Activated naive CD8-positive, alpha-beta T cell treated with anti-CD3 and anti-CD28 coated beads, Interleukin-2, amount 10 ng/mL, durations not matched to agents 7 days and 5 days (primary cell): ENCODE measurements around the gene SPDYE6. TPM values are rescaled to one million over a fixed set of nuclear protein-coding genes. Genes with fewer than 3 reads are reported as not detected.
"Not testable (repeated sequence)": the region's sequence is repeated elsewhere in the genome, so short reads cannot be mapped to it uniquely, and the experiment has no call there.

Experiments used
- ATAC-seq: fragments of 150-1000 bp; cut with Tn5 transposase; one replicate; pipeline ENCODE4 v1.10.0; 2021; ENCODE audit warnings: low read depth, moderate library complexity
- POLR2A ChIA-PET: fragments of 350-600 bp; sonication (Branson Sonifier 250); formaldehyde crosslinking; loops from one replicate; lab custom pipeline; 2021; ENCODE audit warnings: antibody characterized with exemption; lab: Charles Lee
- DNase-seq: peaks from one replicate; pipeline ENCODE4 v3.0.0; 2021
- H3K27ac Mint-ChIP-seq: one replicate; pipeline ENCODE4 v1.8.0; 2022; ENCODE audit warnings: mild to moderate bottlenecking, mixed read lengths
- H3K27me3 Mint-ChIP-seq: one replicate; pipeline ENCODE4 v1.8.0; 2022; ENCODE audit warnings: mild to moderate bottlenecking, moderate library complexity, mixed read lengths
- H3K36me3 Mint-ChIP-seq: one replicate; pipeline ENCODE4 v1.8.0; 2021; ENCODE audit warnings: mild to moderate bottlenecking, mixed read lengths
- H3K4me1 Mint-ChIP-seq: one replicate; pipeline ENCODE4 v1.8.0; 2021; ENCODE audit warnings: mixed read lengths
- H3K4me3 Mint-ChIP-seq: one replicate; pipeline ENCODE4 v1.8.0; 2022; ENCODE audit warnings: mild to moderate bottlenecking, moderate library complexity, mixed read lengths
- H3K9me3 Mint-ChIP-seq: one replicate; pipeline ENCODE4 v1.8.0; 2021; ENCODE audit warnings: mixed read lengths
- microRNA-seq: library from miRNA; unstranded; fragments of <30 nt; microRNA quantifications from one replicate; pipeline ENCODE4 v1.2.0, GENCODE V29; 2022
- total RNA-seq, 2 experiments: library from RNA; stranded (reverse); gene quantifications; one replicate each; pipeline ENCODE4 v1.2.3, GENCODE V29; 2021

SPDYE6 gene
- total RNA-seq, 2 experiments from 2014 or later = not detected

- not testable (repeated sequence) for H3K4me3 Mint-ChIP-seq, H3K36me3 Mint-ChIP-seq
These were observed 54.9 kb downstream of the SPDYE6 start for GRCh38 chr7:102301367-102301766.

GRCh38 chr7:102300643-102301221, 55.5 kb downstream of the SPDYE6 start:
- Mint-ChIP-seq H3K27me3 (no peaks in the 10 kb centered on the region), H3K4me1 (peaks cover 2% of the 10 kb centered on the region), H3K27ac (no peak overlapping the region), H3K4me3 (no peak overlapping the region), H3K9me3 (no peaks in the 10 kb centered on the region), H3K36me3 (no peaks in the 10 kb centered on the region)
- POLR2A ChIA-PET = no interaction called here
- DNase-seq = no peak
- no peak for ATAC-seq

More at GRCh38 chr7:102301367-102301766, 54.9 kb downstream of the SPDYE6 start:
- ATAC-seq, DNase-seq, H3K27ac Mint-ChIP-seq, H3K27me3 Mint-ChIP-seq, POLR2A ChIA-PET, H3K9me3 Mint-ChIP-seq, H3K4me1 Mint-ChIP-seq: not testable (repeated sequence)

GRCh38 chr7:102297487-102298218, 58.6 kb downstream of the SPDYE6 start:
- Mint-ChIP-seq H3K27ac (no peak overlapping the region), H3K4me3 (no peak overlapping the region), H3K27me3 (no peaks in the 10 kb centered on the region), H3K9me3 (no peaks in the 10 kb centered on the region), H3K4me1 (no peaks in the 10 kb centered on the region), H3K36me3 (no peaks in the 10 kb centered on the region)
- no peak for DNase-seq
- POLR2A ChIA-PET = no interaction called here
- ATAC-seq = no peak

- Mint-ChIP-seq H3K9me3 (no peaks in the 10 kb centered on the region), H3K27ac (no peak overlapping the region), H3K36me3 (no peaks in the 10 kb centered on the region), H3K4me3 (no peak overlapping the region), H3K4me1 (peaks cover 5% of the 10 kb centered on the region), H3K27me3 (no peaks in the 10 kb centered on the region)
- POLR2A ChIA-PET = no interaction called here
- DNase-seq = no peak
- ATAC-seq = no peak
These were observed 59.7 kb downstream of the SPDYE6 start for GRCh38 chr7:102296514-102296913.

- Mint-ChIP-seq H3K27ac (no peak overlapping the region), H3K36me3 (no peaks in the 10 kb centered on the region), H3K27me3 (no peaks in the 10 kb centered on the region), H3K9me3 (no peaks in the 10 kb centered on the region), H3K4me1 (peaks cover 8% of the 10 kb centered on the region), H3K4me3 (no peak overlapping the region)
- POLR2A ChIA-PET = no interaction called here
- ATAC-seq (no peak), DNase-seq (no peak)
These were observed 60.1 kb downstream of the SPDYE6 start for GRCh38 chr7:102296179-102296438.

Small RNA genes lying within 50 kb of the gene (microRNA-seq; reads per million reads assigned to microRNA genes)
- not detected for gene MIR548O

Other genes starting within 250 kb of the SPDYE6 start
- gene SH2B2, start 69.6 kb downstream of the SPDYE6 start, total RNA-seq = 1 to 10 TPM in 1 of 2 experiments, under 1 TPM in 1; 0.97 to 1.2 TPM
- 10 to 100 TPM; 37.8 to 39.1 TPM for gene PRKRIP1, start 39.9 kb upstream of the SPDYE6 start, total RNA-seq
- 10 to 100 TPM; 51.9 to 58.3 TPM for gene ORAI2, start 77.1 kb upstream of the SPDYE6 start, total RNA-seq
- gene ALKBH4, start 108.4 kb upstream of the SPDYE6 start, total RNA-seq = 10 to 100 TPM; 12.5 to 14.0 TPM
- gene LRWD1, start 108.5 kb upstream of the SPDYE6 start, total RNA-seq = 10 to 100 TPM; 14.7 to 15.8 TPM
- gene POLR2J, start 122.5 kb upstream of the SPDYE6 start, total RNA-seq = 10 to 100 TPM; 48.3 to 53.6 TPM
- 10 to 100 TPM; 16.2 to 18.0 TPM for gene RASA4B, start 161.3 kb upstream of the SPDYE6 start, total RNA-seq
- 10 to 100 TPM; 20.5 to 20.7 TPM for gene UPK3BL2, start 187.3 kb upstream of the SPDYE6 start, total RNA-seq
- gene SPDYE2, start 194.8 kb upstream of the SPDYE6 start, total RNA-seq = under 1 TPM in 1 of 2 experiments, not detected in 1; 0.28 TPM
- 10 to 100 TPM; 49.0 to 57.2 TPM for gene POLR2J3, start 216.1 kb upstream of the SPDYE6 start, total RNA-seq